ENCODE results near the gene ILDR2. TPM values are rescaled to one million over a fixed set of nuclear protein-coding genes. Genes with fewer than 3 reads are reported as not detected.

Gene ILDR2
- total RNA-seq, 1 donor from 2014 or later = 1.2 TPM

GRCh38 chr1:166948856-166949350 is 26.4 kb downstream of the ILDR2 start:
- Mint-ChIP-seq H3K27ac (ENCODE audit: unreplicated experiment) (no peak overlapping the region), H3K9me3 (ENCODE audit: unreplicated experiment) (no peaks in the 10 kb centered on the region), H3K4me3 (ENCODE audit: unreplicated experiment) (no peak overlapping the region), H3K27me3 (ENCODE audit: unreplicated experiment) (peaks cover 6% of the 10 kb centered on the region), H3K36me3 (ENCODE audit: low read depth, unreplicated experiment) (no peaks in the 10 kb centered on the region), H3K4me1 (ENCODE audit: unreplicated experiment) (peaks cover 28% of the 10 kb centered on the region)
- TF ChIP-seq CTCF (IDR thresholded peaks at IDR 0.05; ENCODE audit: unreplicated experiment) = no peak
- DNase-seq (ENCODE audit: low spot score) = no peak

- peaks cover 3% of the 10 kb centered on the region for H3K27me3 Mint-ChIP-seq (ENCODE audit: unreplicated experiment)
- H3K36me3 Mint-ChIP-seq (ENCODE audit: low read depth, unreplicated experiment) = no peaks in the 10 kb centered on the region
- H3K27ac Mint-ChIP-seq (ENCODE audit: unreplicated experiment) = no peak overlapping the region
- H3K4me3 Mint-ChIP-seq (ENCODE audit: unreplicated experiment) = no peak overlapping the region
- peak; percentile 78 for DNase-seq (ENCODE audit: low spot score)
- H3K4me1 Mint-ChIP-seq (ENCODE audit: unreplicated experiment) = peaks cover 27% of the 10 kb centered on the region
- no peak for TF ChIP-seq CTCF (IDR thresholded peaks at IDR 0.05; ENCODE audit: unreplicated experiment)
- H3K9me3 Mint-ChIP-seq (ENCODE audit: unreplicated experiment) = no peaks in the 10 kb centered on the region
These were observed 27.8 kb downstream of the ILDR2 start for GRCh38 chr1:166947398-166948043.

GRCh38 chr1:166944186-166944967 is 31.0 kb downstream of the ILDR2 start:
- no peak for DNase-seq (ENCODE audit: low spot score)
- Mint-ChIP-seq H3K27me3 (ENCODE audit: unreplicated experiment) (peaks cover 3% of the 10 kb centered on the region), H3K9me3 (ENCODE audit: unreplicated experiment) (peaks cover 3% of the 10 kb centered on the region), H3K4me1 (ENCODE audit: unreplicated experiment) (peaks cover 2% of the 10 kb centered on the region), H3K4me3 (ENCODE audit: unreplicated experiment) (no peak overlapping the region), H3K36me3 (ENCODE audit: low read depth, unreplicated experiment) (no peaks in the 10 kb centered on the region), H3K27ac (ENCODE audit: unreplicated experiment) (no peak overlapping the region)
- no peak for TF ChIP-seq CTCF (IDR thresholded peaks at IDR 0.05; ENCODE audit: unreplicated experiment)

GRCh38 chr1:166939741-166940375 is 35.5 kb downstream of the ILDR2 start:
- Mint-ChIP-seq H3K27me3 (ENCODE audit: unreplicated experiment) (peaks cover 1% of the 10 kb centered on the region), H3K36me3 (ENCODE audit: low read depth, unreplicated experiment) (no peaks in the 10 kb centered on the region), H3K27ac (ENCODE audit: unreplicated experiment) (no peak overlapping the region), H3K9me3 (ENCODE audit: unreplicated experiment) (peaks cover 3% of the 10 kb centered on the region), H3K4me1 (ENCODE audit: unreplicated experiment) (no peaks in the 10 kb centered on the region), H3K4me3 (ENCODE audit: unreplicated experiment) (no peak overlapping the region)
- TF ChIP-seq CTCF (IDR thresholded peaks at IDR 0.05; ENCODE audit: unreplicated experiment) = no peak
- DNase-seq (ENCODE audit: low spot score) = no peak
